ENCODE measurements around the gene CMTM5.

CMTM5 gene

DNA sequence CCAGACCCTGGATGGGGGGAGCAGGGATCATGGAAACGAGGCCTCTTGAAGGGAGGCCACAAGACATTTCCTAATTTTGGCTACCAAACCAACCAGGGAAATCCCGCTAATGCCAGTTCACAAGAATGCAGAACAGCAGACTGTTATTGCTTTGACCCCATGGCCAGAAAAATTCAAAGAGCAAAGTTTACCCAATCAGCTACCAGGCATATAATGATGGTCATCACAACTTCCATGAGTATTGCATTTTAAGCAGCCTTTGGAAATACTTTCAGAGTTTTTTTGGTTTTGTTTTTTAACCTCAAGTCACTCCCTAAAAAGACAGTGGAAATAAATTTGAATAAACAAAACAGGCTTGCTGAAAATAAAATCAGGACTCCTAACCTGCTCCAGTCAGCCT, 4.3 kb upstream of the CMTM5 start, which contains the start of gene IL25:
Gene IL25 (plus strand): TSS at position 301 of the 400 bp plus-strand sequence.
- Histone ChIP-seq H3K9me2 (replicated peaks; ENCODE audit: control insufficient read depth, low read length) (no peaks in the 10 kb centered on the region), H3K4me1 (ENCODE audit: control insufficient read depth, low read length) (0 out of 2 replicates have a peak, but pooled peaks cover 5% of the 10 kb centered on the region), H3K4me2 (ENCODE audit: low read length) (no peak within 1 kb of the TSS), H3F3A (ENCODE audit: control insufficient read depth, insufficient read depth) (no peaks in the 10 kb centered on the region), H3K9me3 (ENCODE audit: control insufficient read depth, insufficient read depth, low read length) (no peaks in the 10 kb centered on the region), H3K79me2 (ENCODE audit: control insufficient read depth, low read length) (no peaks in the 10 kb centered on the region), H3K4me3 (ENCODE audit: low read length) (no peak within 1 kb of the TSS), H4K20me1 (ENCODE audit: control insufficient read depth, insufficient read depth, low read depth, low read length) (no peaks in the 10 kb centered on the region), H3K27me3 (ENCODE audit: control insufficient read depth, low read length) (peaks cover 3% of the 10 kb centered on the region; the same call in 1 of the 2 replicates), H3K36me3 (ENCODE audit: control insufficient read depth, low read length) (no peaks in the 10 kb centered on the region), H3K27ac (ENCODE audit: low read depth, low read length) (no peak within 1 kb of the TSS)
- TF ChIP-seq EZH2phosphoT487 (IDR thresholded peaks at IDR 0.05; ENCODE audit: borderline replicate concordance, low read length) (no peak), CTCF (IDR thresholded peaks at IDR 0.05; ENCODE audit: low read depth, low read length, poor library complexity, severe bottlenecking) (no peak)

DNA sequence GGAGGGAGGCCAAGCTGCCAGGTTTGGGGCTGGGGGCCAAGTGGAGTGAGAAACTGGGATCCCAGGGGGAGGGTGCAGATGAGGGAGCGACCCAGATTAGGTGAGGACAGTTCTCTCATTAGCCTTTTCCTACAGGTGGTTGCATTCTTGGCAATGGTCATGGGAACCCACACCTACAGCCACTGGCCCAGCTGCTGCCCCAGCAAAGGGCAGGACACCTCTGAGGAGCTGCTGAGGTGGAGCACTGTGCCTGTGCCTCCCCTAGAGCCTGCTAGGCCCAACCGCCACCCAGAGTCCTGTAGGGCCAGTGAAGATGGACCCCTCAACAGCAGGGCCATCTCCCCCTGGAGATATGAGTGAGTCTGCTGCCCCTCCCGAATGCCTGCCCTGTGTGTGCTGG, 3.8 kb upstream of the CMTM5 start:
- no peak overlapping the region for H3K4me3 ChIP-seq (ENCODE audit: low read length)
- no peaks in the 10 kb centered on the region for H3K79me2 ChIP-seq (ENCODE audit: control insufficient read depth, low read length)
- H3K4me2 ChIP-seq (ENCODE audit: low read length), result no peak overlapping the region
- H4K20me1 ChIP-seq (ENCODE audit: control insufficient read depth, insufficient read depth, low read depth, low read length), result no peaks in the 10 kb centered on the region
- no peak for TF ChIP-seq EZH2phosphoT487 (IDR thresholded peaks at IDR 0.05; ENCODE audit: borderline replicate concordance, low read length)
- TF ChIP-seq CTCF (IDR thresholded peaks at IDR 0.05; ENCODE audit: low read depth, low read length, poor library complexity, severe bottlenecking), result no peak
- 0 out of 2 replicates have a peak, but pooled peaks cover 5% of the 10 kb centered on the region for H3K27me3 ChIP-seq (ENCODE audit: control insufficient read depth, low read length)
- no peak overlapping the region for H3K27ac ChIP-seq (ENCODE audit: low read depth, low read length)
- H3K4me1 ChIP-seq (ENCODE audit: control insufficient read depth, low read length), result 0 out of 2 replicates have a peak, but pooled peaks cover 5% of the 10 kb centered on the region
- H3K9me3 ChIP-seq (ENCODE audit: control insufficient read depth, insufficient read depth, low read length), result no peaks in the 10 kb centered on the region
- no peaks in the 10 kb centered on the region for H3K9me2 ChIP-seq (replicated peaks; ENCODE audit: control insufficient read depth, low read length)
- H3K36me3 ChIP-seq (ENCODE audit: control insufficient read depth, low read length), result no peaks in the 10 kb centered on the region
- H3F3A ChIP-seq (ENCODE audit: control insufficient read depth, insufficient read depth), result no peaks in the 10 kb centered on the region

GRCh38 chr14:23375527-23376251, 1.2 kb upstream of the CMTM5 start:
- H3F3A ChIP-seq (ENCODE audit: control insufficient read depth, insufficient read depth), result no peaks in the 10 kb centered on the region
- H4K20me1 ChIP-seq (ENCODE audit: control insufficient read depth, insufficient read depth, low read depth, low read length), result no peaks in the 10 kb centered on the region
- no peaks in the 10 kb centered on the region for H3K9me2 ChIP-seq (replicated peaks; ENCODE audit: control insufficient read depth, low read length)
- H3K27ac ChIP-seq (ENCODE audit: low read depth, low read length), result no peak overlapping the region
- no peak overlapping the region for H3K4me3 ChIP-seq (ENCODE audit: low read length)
- no peak for TF ChIP-seq CTCF (IDR thresholded peaks at IDR 0.05; ENCODE audit: low read depth, low read length, poor library complexity, severe bottlenecking)
- no peak for TF ChIP-seq EZH2phosphoT487 (IDR thresholded peaks at IDR 0.05; ENCODE audit: borderline replicate concordance, low read length)
- H3K27me3 ChIP-seq (ENCODE audit: control insufficient read depth, low read length), result 0 out of 2 replicates have a peak, but pooled peaks cover 2% of the 10 kb centered on the region
- H3K9me3 ChIP-seq (ENCODE audit: control insufficient read depth, insufficient read depth, low read length), result no peaks in the 10 kb centered on the region
- no peak overlapping the region for H3K4me2 ChIP-seq (ENCODE audit: low read length)
- no peaks in the 10 kb centered on the region for H3K79me2 ChIP-seq (ENCODE audit: control insufficient read depth, low read length)
- no peaks in the 10 kb centered on the region for H3K36me3 ChIP-seq (ENCODE audit: control insufficient read depth, low read length)
- H3K4me1 ChIP-seq (ENCODE audit: control insufficient read depth, low read length), result 0 out of 2 replicates have a peak, but pooled peaks cover 5% of the 10 kb centered on the region

Measured in DOHH2 (cell line).